GM12878 (cell line): ENCODE results near the gene HMGN1. TPM values are rescaled to one million over a fixed set of nuclear protein-coding genes. Genes with fewer than 3 reads are reported as not detected.

ENCODE experiments used
- BHLHE40 ChIP-seq, 2 experiments: fragments of 450-650 bp in 1 of 2; IDR thresholded peaks; 2 replicates each; pipeline ENCODE4 v1.6.1; 2011 to 2017; ENCODE audit warnings: low read depth in 2 of 2, borderline replicate concordance in 1 of 2, improper control_type of control experiment in 1 of 2, low read length in 1 of 2, mild to moderate bottlenecking in 1 of 2
- CBFB ChIP-seq: IDR thresholded peaks from 2 replicates; pipeline ENCODE4 v1.6.1; 2016; ENCODE audit warnings: antibody characterized with exemption, low read depth
- CBX5 ChIP-seq: sonication (generic); IDR thresholded peaks from 2 replicates; pipeline ENCODE4 v1.6.1; 2016; ENCODE audit warnings: low read depth, moderate library complexity, mild to moderate bottlenecking, inconsistent platforms
- CEBPB ChIP-seq, 2 experiments: fragments of 150-350 bp in 1 of 2; IDR thresholded peaks; 2 replicates each; pipeline ENCODE4 v1.6.1; 2012 to 2014; ENCODE audit warnings: low read depth in 2 of 2, low read length in 2 of 2, borderline replicate concordance in 1 of 2, inconsistent platforms in 1 of 2
- CREM ChIP-seq: IDR thresholded peaks from 2 replicates; pipeline ENCODE4 v1.6.1; 2014; ENCODE audit warnings: antibody characterized with exemption, low read depth
- ESRRA ChIP-seq: IDR thresholded peaks from 2 replicates; pipeline ENCODE4 v1.6.1; 2012; ENCODE audit warnings: mild to moderate bottlenecking, low read length, improper control_type of control experiment
- EZH2 ChIP-seq: IDR thresholded peaks from 2 replicates; pipeline ENCODE4 v1.6.1; 2012; ENCODE audit warnings: low read depth, mild to moderate bottlenecking, control low read depth, inconsistent platforms, low read length, borderline replicate concordance; ENCODE audit not compliant: control insufficient read depth
- KDM1A ChIP-seq: fragments of 200-600 bp; sonication (generic); IDR thresholded peaks from 2 replicates; pipeline ENCODE4 v1.6.1; 2016; ENCODE audit warnings: borderline replicate concordance
- MTA2 ChIP-seq: fragments of 450-650 bp; IDR thresholded peaks from 2 replicates; pipeline ENCODE4 v1.6.1; 2016; ENCODE audit warnings: low read depth, mild to moderate bottlenecking, moderate library complexity
- NBN ChIP-seq: fragments of 450-650 bp; IDR thresholded peaks from 2 replicates; pipeline ENCODE4 v1.6.1; 2016
- NFYB ChIP-seq: IDR thresholded peaks from 2 replicates; pipeline ENCODE4 v1.6.1; 2011; ENCODE audit warnings: low read depth, mild to moderate bottlenecking, low read length, improper control_type of control experiment, moderate library complexity; ENCODE audit not compliant: insufficient read depth
- POLR2A ChIP-seq: IDR thresholded peaks from 2 replicates; pipeline ENCODE4 v1.6.1; 2011; ENCODE audit warnings: low read depth, mild to moderate bottlenecking, low read length
- POLR2AphosphoS2 ChIP-seq: IDR thresholded peaks from 2 replicates; pipeline ENCODE4 v1.6.1; 2011; ENCODE audit warnings: low read depth, mild to moderate bottlenecking, low read length, improper control_type of control experiment, moderate library complexity
- SIN3A ChIP-seq: IDR thresholded peaks from 2 replicates; pipeline ENCODE4 v1.6.1; 2012; ENCODE audit warnings: low read depth, low read length, improper control_type of control experiment
- SMAD5 ChIP-seq: IDR thresholded peaks from 2 replicates; pipeline ENCODE4 v1.6.1; 2016; ENCODE audit warnings: antibody characterized with exemption, low read depth
- SMARCA5 ChIP-seq: fragments of 450-650 bp; IDR thresholded peaks from 2 replicates; pipeline ENCODE4 v1.6.1; 2017; ENCODE audit warnings: mild to moderate bottlenecking
- SUPT20H ChIP-seq: IDR thresholded peaks from 2 replicates; pipeline ENCODE4 v1.6.1; 2011; ENCODE audit warnings: low read depth, mild to moderate bottlenecking, low read length, moderate library complexity, borderline replicate concordance; ENCODE audit not compliant: control insufficient read depth
- SUZ12 ChIP-seq: fragments of 200-600 bp; sonication (generic); IDR thresholded peaks from one replicate; pipeline ENCODE4 v1.6.1; 2018; ENCODE audit warnings: antibody characterized with exemption, mild to moderate bottlenecking; ENCODE audit not compliant: unreplicated experiment
- TAF1 ChIP-seq: IDR thresholded peaks from 2 replicates; pipeline ENCODE4 v1.6.1; 2011; ENCODE audit warnings: mild to moderate bottlenecking, low read depth, low read length, borderline replicate concordance
- YBX1 ChIP-seq: fragments of 450-650 bp; IDR thresholded peaks from 2 replicates; pipeline ENCODE4 v1.6.1; 2016; ENCODE audit warnings: antibody characterized with exemption
- ZNF217 ChIP-seq: fragments of 450-650 bp; IDR thresholded peaks from 2 replicates; pipeline ENCODE4 v1.6.1; 2017; ENCODE audit warnings: antibody characterized with exemption, mild to moderate bottlenecking
- ZNF622 ChIP-seq: fragments of 450-650 bp; IDR thresholded peaks from 2 replicates; pipeline ENCODE4 v1.6.1; 2017; ENCODE audit warnings: mild to moderate bottlenecking, inconsistent platforms
- polyA plus RNA-seq, 11 experiments: library from polyadenylated mRNA; depleted of rRNA in 4 of 11; unstranded in 6 of 11; stranded (reverse) in 5 of 11; fragments of >200 nt; fragmentation: Nextera tagmentation in 4 of 11; fragmentation: Illumina TruSeq in 1 of 11; extraction: Ambion mirVana in 4 of 11; extraction: Trizol in 1 of 11; gene quantifications; 1 replicate in 1 of 11; 2 replicates in 10 of 11; pipeline versions ENCODE4 v1.2.1 to v1.2.3, GENCODE V29; 2011 to 2016; ENCODE audit warnings: inconsistent platforms in 2 of 11, missing spikeins in 2 of 11, low read depth in 1 of 11
- total RNA-seq, 4 experiments: library from RNA; depleted of rRNA in 3 of 4; stranded (reverse); fragments of >200 nt in 3 of 4; fragmentation: Illumina TruSeq in 1 of 4; extraction: Trizol in 1 of 4; gene quantifications; 2 replicates each; pipeline versions ENCODE4 v1.2.1 to v1.2.3, GENCODE V29; 2013 to 2021
- TF ChIP-seq, protein P1 (sequence below), 3 experiments: IDR thresholded peaks in 2 of 3; conservative IDR thresholded peaks in 1 of 3; 2 replicates each; pipeline ENCODE4 v1.5.1; 2011; ENCODE audit warnings: low read depth in 3 of 3, low read length in 3 of 3, mild to moderate bottlenecking in 3 of 3, control low read depth in 2 of 3, moderate library complexity in 2 of 3, inconsistent platforms in 1 of 3, mixed read lengths in 1 of 3; ENCODE audit not compliant: control insufficient read depth in 2 of 3, insufficient read depth in 1 of 3; ENCODE audit errors: extremely low read depth in 1 of 3
- TF ChIP-seq, protein P2 (sequence below): IDR thresholded peaks from 2 replicates; pipeline ENCODE4 v1.6.1; 2011; ENCODE audit warnings: mild to moderate bottlenecking, low read depth, low read length, moderate library complexity; ENCODE audit not compliant: insufficient replicate concordance
- TF ChIP-seq, protein P3 (sequence below): fragments of 450-650 bp; IDR thresholded peaks from 2 replicates; pipeline ENCODE4 v1.6.1; 2014; ENCODE audit warnings: mild to moderate bottlenecking

HMGN1 gene
- total and polyA plus RNA-seq, 10 of the 15 experiments (the other 5 are each of a cell fraction or from before 2014, with no cell fraction given): 120 to 798 (median 396) TPM

DNA sequence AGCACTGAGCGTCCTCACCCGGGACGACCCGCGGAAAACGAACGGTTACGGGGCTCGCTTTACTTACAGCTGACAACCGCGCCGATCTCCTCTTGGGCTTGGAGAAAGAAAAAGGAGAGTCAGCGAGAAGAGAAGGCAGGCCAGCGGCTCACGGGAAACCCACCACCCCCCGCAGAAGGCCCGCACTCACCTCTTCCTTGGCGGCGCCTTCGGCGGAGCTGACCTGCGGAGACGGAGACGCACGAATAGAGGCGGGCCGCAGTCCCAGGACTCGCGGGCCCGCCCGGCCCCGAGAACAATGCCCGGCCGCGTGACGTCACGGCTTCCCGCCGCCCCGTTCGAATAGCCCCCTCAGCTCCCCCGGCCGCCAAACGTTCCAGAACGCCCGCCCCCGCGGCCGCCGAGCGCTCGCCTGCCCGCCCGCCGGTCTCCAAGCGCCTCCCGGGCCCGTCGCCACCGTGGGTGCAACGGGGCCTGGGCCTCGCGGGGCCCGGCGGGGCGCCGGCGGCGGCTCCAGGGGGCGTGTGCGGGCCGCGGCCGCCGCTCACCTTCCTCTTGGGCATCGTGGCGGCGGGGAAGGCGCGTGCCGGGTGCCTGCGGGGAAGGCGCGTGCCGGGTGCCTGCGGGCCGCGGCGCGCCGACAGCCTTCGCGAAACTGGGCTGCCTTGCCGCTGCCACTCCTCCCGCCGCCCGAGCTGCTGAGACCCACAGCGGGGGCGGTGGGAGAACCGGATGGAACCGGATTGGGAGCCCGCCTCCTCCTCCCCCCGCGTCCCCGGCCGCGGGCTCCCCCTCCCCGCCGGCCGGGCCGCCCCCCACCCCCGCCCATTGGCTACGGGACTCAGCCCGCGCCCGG is at the start of gene HMGN1 (continued):
- TF ChIP-seq SMAD5 (no peak; the same call in 1 of the 2 replicates), YBX1 (no peak), NFYB (no peak), BHLHE40 (IDR thresholded peaks at IDR 0.05; ENCODE audit: borderline replicate concordance in 1 of 2, low read depth in 2 of 2, low read length in 1 of 2) (peak in 1 of 2 experiments; percentile 94; a peak in 3 of 4 replicates), SMARCA5 (peak; percentile 72; the same call in 1 of the 2 replicates), CBFB (no peak), SUZ12 (no peak), KDM1A (no peak), CREM (peak; percentile 81), EZH2 (no peak), MTA2 (no peak), CEBPB (IDR thresholded peaks at IDR 0.05; ENCODE audit: borderline replicate concordance in 1 of 2, low read depth in 2 of 2, low read length in 2 of 2) (no peak), NBN (no peak; the same call in 1 of the 2 replicates), POLR2AphosphoS2 (no peak), ESRRA (no peak), ZNF622 (no peak), SUPT20H (no peak), ZNF217 (0 out of 2 replicates have a peak, but pooled peaks have one; percentile 56), POLR2A (peak; percentile 84), SIN3A (no peak), CBX5 (no peak), TAF1 (peak; percentile 70)
- TF ChIP-seq, protein P1, sequence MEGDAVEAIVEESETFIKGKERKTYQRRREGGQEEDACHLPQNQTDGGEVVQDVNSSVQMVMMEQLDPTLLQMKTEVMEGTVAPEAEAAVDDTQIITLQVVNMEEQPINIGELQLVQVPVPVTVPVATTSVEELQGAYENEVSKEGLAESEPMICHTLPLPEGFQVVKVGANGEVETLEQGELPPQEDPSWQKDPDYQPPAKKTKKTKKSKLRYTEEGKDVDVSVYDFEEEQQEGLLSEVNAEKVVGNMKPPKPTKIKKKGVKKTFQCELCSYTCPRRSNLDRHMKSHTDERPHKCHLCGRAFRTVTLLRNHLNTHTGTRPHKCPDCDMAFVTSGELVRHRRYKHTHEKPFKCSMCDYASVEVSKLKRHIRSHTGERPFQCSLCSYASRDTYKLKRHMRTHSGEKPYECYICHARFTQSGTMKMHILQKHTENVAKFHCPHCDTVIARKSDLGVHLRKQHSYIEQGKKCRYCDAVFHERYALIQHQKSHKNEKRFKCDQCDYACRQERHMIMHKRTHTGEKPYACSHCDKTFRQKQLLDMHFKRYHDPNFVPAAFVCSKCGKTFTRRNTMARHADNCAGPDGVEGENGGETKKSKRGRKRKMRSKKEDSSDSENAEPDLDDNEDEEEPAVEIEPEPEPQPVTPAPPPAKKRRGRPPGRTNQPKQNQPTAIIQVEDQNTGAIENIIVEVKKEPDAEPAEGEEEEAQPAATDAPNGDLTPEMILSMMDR (IDR thresholded peaks at IDR 0.05 in 2 of 3, conservative IDR thresholded peaks at IDR 0.05 in 1 of 3; ENCODE audit: control insufficient read depth in 2 of 3, extremely low read depth in 1 of 3, insufficient read depth in 1 of 3, low read depth in 3 of 3, low read length in 3 of 3): no peak
- TF ChIP-seq, protein P2, sequence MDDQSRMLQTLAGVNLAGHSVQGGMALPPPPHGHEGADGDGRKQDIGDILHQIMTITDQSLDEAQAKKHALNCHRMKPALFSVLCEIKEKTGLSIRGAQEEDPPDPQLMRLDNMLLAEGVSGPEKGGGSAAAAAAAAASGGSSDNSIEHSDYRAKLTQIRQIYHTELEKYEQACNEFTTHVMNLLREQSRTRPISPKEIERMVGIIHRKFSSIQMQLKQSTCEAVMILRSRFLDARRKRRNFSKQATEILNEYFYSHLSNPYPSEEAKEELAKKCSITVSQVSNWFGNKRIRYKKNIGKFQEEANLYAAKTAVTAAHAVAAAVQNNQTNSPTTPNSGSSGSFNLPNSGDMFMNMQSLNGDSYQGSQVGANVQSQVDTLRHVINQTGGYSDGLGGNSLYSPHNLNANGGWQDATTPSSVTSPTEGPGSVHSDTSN: no peak
- TF ChIP-seq, protein P3, sequence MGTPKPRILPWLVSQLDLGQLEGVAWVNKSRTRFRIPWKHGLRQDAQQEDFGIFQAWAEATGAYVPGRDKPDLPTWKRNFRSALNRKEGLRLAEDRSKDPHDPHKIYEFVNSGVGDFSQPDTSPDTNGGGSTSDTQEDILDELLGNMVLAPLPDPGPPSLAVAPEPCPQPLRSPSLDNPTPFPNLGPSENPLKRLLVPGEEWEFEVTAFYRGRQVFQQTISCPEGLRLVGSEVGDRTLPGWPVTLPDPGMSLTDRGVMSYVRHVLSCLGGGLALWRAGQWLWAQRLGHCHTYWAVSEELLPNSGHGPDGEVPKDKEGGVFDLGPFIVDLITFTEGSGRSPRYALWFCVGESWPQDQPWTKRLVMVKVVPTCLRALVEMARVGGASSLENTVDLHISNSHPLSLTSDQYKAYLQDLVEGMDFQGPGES: no peak
